ENCODE measurements around the gene C2orf81.
A peak's percentile ranks its signal among the peaks of the same experiment; 100 is the strongest.
"Not testable (repeated sequence)": the region's sequence is repeated elsewhere in the genome, so short reads cannot be mapped to it uniquely, and the experiment has no call there.

C2orf81 gene

DNA sequence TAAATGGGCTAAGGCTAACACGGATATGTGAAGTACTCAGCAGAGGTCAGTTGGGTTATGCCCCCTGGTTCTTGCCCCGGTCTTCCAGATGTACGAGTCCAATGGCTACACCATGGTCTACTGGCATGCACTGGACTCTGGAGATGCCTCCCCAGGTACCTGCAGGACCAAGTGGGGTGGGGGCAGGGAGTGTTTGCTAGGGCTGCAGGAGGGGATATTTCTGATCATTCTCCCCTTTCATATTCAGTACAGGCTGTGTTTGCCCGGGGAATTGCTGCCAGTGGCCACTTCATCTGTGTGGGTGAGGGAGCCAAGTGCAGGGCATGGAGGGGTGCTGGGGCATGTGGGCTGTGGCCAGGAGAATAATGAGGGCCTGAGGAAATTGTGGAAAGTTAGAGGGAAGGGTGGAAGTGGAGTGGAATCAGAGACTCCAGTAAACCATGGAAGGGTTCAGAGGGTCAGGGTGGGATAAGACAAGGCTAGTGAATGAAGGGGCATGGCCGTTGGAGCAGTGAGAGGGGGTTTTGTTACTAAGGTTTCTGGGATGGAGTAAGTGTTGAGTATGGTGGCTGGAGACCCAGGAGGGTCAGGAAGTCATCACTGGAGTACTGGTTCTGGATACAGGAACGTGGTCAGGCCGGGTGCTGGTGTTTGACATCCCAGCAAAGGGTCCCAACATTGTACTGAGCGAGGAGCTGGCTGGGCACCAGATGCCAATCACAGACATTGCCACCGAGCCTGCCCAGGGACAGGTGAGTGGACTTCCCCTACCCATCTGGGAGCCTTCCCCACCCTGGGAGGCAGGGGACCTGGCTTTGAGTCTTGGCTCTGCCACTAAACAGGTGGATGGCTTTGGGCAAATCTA is 2.0 kb upstream of the C2orf81 start:
- DNase-seq = no peak

GRCh38 chr2:74420443-74421103 is 846 bp downstream of the C2orf81 start:
- DNase-seq = not testable (repeated sequence)

DNA sequence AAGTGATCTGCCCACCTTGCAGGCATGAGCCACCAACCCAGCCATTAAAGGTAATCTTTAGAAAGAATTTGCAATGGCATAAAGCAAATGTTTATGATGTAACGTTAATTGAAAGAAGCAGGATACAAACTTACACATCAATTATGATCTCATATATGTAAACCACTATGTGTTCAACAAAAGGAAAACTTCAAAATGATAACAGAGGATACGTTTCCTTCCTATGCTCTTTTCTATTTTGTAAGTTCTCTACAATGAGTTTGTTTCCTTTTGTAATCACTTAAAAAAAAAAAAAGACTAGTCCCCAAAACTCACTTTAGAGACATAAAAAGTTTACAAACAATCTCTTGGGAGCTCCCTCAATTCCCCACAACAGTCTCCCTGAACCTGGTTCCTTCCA is 1.4 kb downstream of the C2orf81 start:
- DNase-seq = no peak

- no peak for DNase-seq
These were observed 2.1 kb downstream of the C2orf81 start for GRCh38 chr2:74419345-74419744.

DNA sequence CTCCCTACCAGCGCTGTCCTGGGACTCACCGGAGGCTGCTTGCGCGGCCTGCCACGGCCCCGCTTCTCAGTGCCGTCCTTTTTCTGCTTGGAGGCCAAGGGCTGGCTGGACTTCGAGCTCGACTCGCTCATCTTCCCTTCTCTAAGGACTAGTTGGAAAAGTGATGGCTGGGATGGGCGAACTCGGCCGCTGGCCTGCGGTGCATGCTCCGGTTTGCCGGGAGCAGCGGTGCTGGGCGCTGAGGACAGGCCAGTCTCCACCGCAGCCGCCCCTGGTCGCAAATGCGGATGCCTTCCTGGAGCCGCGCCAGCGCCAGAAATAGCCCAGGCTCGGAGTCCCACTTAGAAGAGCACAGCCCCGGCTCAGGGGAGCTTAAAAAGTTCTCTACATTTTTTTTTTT is 3.1 kb downstream of the C2orf81 start:
- no peak for DNase-seq

GRCh38 chr2:74417763-74418162 is 3.7 kb downstream of the C2orf81 start:
- DNase-seq = no peak

- DNase-seq = no peak
These were observed 4.2 kb downstream of the C2orf81 start for GRCh38 chr2:74417197-74417596.

DNA sequence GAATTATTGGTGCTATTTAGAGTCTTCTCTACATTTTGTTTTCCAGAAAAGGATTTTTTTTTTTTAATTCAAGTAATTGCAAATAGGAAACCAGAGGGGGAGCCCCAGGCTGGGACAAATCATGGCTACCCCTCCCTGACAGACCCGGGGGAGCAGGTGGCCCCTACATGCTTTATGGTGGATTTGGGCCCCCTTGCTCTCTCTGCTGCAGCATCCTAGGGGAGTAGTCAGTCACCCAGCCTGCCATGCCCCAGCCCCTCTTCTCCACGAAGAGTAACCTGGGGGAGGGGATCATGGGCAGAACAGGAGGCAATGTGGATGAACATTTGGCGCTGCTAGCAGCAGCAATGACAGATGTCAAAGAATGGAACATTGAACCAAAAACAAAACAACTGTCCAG is 4.6 kb downstream of the C2orf81 start:
- DNase-seq = no peak

- DNase-seq = no peak
These were observed 5.5 kb downstream of the C2orf81 start for GRCh38 chr2:74415762-74416395.

GRCh38 chr2:74414881-74415761 is 6.3 kb downstream of the C2orf81 start:
- no peak for DNase-seq

DNA sequence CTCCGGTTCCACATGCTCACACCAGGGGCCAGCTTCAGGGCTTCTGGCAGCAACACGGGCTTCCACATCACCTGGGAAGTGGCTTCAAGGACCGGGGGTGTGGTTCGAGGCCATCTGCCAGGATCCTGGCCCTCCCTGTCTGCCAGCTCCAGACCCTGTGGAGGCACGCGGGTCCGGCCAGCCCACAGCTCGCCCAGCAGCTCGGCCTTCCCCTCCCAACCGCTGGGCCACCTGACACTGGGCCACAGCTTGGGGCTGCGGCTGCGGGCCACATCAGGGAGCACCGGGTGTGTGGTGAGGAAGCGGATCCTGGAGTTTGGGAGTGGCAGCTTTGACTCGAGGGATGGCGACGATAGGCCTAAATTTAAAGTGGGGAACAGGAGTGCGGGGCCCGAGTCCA is 7.0 kb downstream of the C2orf81 start:
- DNase-seq = no peak

- DNase-seq = no peak
These were observed 8.3 kb downstream of the C2orf81 start for GRCh38 chr2:74413001-74413698.

DNA sequence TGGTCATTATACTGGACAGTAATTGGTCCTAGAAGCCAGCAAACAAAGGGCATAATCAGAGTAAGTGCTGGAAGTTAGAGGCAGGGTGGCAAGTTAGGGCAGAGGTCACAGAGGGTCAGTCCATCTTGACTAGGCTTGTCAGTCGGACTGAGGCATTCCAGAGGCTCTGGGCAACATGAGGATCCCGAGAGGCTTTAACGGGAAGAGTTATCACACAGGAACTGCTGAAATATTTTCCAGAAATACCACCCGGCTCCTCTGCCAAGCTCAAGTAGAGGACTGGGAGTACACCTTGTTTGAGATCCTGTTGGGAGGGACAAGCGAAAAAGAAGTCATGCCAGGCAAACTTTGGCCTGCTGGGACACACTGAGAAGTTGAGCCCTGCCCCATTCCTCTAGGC is 13.7 kb downstream of the C2orf81 start:
- DNase-seq = no peak

DNA sequence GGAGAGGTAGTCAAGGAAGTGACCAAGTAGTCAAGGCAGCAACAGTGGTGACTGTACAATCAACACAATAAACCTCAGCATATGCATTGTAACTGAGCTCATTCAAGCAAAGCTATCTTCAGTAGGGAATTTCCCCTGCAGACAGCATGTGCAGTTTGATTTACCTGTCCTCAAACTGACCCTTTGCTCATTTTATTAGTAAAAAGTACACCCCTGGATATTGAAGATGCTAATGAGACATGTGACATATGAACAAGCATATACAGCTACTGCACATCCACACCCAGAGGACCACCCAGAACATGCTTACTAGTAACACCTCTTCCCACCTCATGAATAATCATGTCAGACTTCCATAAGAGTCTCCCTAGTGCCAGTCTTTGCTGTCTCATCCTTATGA is 15.4 kb downstream of the C2orf81 start:
- DNase-seq = no peak

DNA sequence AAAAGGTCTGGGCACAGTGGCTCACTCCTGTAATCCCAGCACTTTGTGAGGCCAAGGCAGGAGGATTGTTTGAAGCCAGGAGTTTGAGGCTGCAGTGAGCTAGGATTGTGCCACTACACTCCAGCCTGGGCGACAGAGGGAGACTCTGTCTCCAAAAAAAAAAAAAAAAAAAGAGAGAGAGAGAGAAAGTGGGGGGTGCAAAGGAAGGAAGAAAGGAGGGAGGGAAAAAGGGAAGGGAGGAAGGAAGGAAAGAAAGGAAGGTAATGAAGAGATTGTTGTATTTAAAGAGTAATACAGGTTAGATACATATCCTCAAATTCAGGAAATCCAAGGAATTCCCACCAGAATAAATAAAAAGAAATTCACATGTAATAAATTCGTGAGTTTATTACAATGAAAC is 19.5 kb downstream of the C2orf81 start:
- DNase-seq = no peak

DNA sequence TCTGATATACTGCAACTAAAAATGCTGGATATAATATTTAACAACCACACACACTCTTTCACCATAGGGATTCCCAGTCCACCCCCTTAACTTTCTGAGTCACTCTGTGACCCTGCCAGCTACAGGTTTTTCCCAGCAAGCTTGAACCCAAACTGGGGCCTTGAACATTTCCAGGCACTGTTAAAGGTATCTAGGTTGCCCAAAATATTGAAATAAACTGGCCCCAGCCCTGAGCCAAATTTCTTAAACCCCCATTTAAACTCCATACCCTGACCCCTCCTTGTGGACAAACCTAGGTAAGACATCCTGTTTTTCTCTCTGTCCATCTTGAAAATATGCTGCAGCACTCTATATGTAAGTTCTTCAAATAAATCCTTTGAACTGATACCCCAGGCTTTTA is 21.6 kb downstream of the C2orf81 start:
- no peak for DNase-seq

DNA sequence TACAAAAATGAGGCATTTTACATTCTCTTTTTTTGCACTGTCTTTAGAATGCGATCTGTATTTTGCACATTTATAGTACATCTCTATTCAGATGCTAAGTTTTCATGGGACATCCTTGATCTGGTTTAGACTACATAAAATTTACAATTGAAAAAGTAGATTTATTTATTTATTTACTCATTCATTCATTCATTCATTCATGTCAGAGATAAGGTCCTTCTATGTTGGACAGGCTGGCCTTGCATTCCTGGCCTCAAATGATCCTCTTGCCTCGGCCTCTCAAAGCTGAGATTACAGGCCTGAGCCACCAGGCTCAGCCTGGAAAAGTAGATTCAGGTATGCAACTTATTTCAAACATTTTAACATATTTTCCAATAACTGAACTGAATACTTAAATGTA is 25.3 kb downstream of the C2orf81 start:
- no peak for DNase-seq

DNA sequence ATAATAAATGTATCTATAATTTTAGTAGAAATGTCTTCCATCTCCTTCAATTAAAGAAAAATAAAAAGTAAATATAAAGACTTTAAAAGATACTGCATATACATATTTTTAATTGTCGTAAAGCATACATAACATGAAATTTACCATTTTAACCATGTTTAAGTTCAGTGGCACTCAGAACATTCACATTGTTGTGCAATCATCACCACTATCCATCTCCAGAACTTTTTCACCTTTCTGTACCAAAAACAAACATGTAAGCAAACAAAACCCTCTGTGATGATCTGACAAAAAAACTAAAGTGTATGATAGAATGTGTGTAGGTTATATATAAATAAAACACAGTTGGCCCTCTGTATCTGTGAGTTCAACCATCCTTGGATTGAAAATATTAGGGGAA is 27.9 kb downstream of the C2orf81 start:
- DNase-seq = no peak

- DNase-seq = no peak
These were observed 29.0 kb downstream of the C2orf81 start for GRCh38 chr2:74392449-74392743.

DNA sequence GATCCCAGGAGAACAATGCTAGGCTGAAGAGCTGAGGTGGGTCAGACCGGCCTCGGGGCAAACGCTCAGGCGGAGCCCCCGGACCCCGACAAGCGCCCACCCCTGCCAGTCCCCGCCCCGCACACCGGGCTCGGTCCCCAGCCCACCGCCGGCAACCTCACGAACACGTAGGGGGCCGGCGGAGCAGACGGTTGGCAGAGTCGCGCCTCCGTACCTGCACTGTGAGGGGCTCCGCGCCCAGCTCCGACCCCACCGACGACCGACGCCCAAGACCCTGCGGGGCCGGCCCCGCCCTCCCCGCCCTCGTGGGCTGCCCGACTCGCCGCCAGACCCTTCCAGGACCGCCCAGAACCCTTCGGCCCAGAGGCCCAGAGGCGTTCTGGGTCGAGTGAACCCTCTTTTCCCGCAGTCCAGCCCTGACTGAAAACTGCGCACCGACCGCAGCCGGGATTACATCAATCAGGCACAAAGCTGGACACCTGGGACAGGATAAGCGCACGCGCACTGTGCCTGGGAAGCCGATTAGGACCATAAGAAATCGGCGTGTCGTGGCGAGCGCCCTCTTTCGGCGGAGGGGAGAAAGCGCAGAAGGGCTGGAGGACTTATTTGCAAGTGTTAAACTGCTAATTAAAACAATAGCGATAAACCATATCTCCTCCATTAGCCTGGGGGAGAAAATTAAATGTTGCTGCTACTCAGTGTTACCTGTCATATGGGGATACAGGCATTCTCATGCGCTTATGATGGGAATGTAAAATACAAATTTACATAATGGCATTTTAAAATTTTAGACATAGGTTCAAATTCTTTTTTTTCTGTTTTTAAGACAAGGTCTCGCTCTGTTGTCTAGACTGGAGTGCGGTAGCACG is 29.6 kb downstream of the C2orf81 start:
- peak; percentile 61 for DNase-seq

- DNase-seq = no peak
These were observed 30.2 kb downstream of the C2orf81 start for GRCh38 chr2:74391209-74391579.

- DNase-seq = no peak
These were observed 30.8 kb downstream of the C2orf81 start for GRCh38 chr2:74390606-74391005.

Measured in GF-D8 (cell line).